HepG2 (cell line): ENCODE data around the gene KIAA0825.

Experiments used
- NCOA2 ChIP-seq: sonication (generic); formaldehyde crosslinking; IDR thresholded peaks from 2 replicates; pipeline ENCODE4 v1.8.0; 2022; ENCODE audit warnings: inconsistent platforms
- ZNF44 ChIP-seq: sonication (generic); formaldehyde crosslinking; IDR thresholded peaks from 2 replicates; pipeline ENCODE4 v1.5.1; 2020; ENCODE audit warnings: mild to moderate bottlenecking, missing genetic modification reagents
- TF ChIP-seq, protein P1 (sequence below): sonication (generic); formaldehyde crosslinking; IDR thresholded peaks from 2 replicates; pipeline ENCODE4 v1.5.0; 2020; ENCODE audit warnings: mild to moderate bottlenecking, missing genetic modification reagents, moderate library complexity

DNA sequence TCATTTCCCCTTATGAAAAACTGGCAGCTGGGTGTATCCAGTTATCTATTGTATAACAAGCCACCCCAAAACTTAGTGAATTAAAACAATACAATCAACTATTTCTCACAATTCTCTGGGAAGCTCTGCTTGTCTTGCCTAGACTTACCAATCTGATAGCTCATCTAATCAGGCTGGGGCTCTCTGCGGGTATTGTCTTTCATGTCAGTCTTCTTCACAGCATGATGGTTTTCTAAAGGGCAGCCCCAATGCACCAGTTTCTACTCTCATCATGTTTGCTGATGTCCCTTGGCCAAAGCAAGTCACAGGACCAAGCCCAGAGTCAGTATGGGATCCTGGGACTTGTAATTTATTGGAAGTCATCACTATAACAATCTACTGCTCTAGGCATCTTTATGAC is 433.5 kb downstream of the KIAA0825 start:
- TF ChIP-seq, protein P1, sequence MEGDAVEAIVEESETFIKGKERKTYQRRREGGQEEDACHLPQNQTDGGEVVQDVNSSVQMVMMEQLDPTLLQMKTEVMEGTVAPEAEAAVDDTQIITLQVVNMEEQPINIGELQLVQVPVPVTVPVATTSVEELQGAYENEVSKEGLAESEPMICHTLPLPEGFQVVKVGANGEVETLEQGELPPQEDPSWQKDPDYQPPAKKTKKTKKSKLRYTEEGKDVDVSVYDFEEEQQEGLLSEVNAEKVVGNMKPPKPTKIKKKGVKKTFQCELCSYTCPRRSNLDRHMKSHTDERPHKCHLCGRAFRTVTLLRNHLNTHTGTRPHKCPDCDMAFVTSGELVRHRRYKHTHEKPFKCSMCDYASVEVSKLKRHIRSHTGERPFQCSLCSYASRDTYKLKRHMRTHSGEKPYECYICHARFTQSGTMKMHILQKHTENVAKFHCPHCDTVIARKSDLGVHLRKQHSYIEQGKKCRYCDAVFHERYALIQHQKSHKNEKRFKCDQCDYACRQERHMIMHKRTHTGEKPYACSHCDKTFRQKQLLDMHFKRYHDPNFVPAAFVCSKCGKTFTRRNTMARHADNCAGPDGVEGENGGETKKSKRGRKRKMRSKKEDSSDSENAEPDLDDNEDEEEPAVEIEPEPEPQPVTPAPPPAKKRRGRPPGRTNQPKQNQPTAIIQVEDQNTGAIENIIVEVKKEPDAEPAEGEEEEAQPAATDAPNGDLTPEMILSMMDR (CRISPR knock-in tag) = no peak
- TF ChIP-seq NCOA2 (CRISPR knock-in tag) (no peak), ZNF44 (CRISPR knock-in tag) (no peak)
